GM18498 (cell line): ENCODE data around the gene P4HA2.

ENCODE experiments used
- ATAC-seq: cut with Tn5 transposase; IDR thresholded peaks from one replicate; pipeline ENCODE4 v1.9.1; 2021; ENCODE audit warnings: mild to moderate bottlenecking, moderate library complexity; ENCODE audit not compliant: unreplicated experiment

P4HA2 gene

GRCh38 chr5:132226516-132227234, 978 bp downstream of the P4HA2 start:
- no peak for ATAC-seq

GRCh38 chr5:132225165-132226032, 2.3 kb downstream of the P4HA2 start:
- no peak for ATAC-seq

- ATAC-seq: no peak
Measured at GRCh38 chr5:132224716-132225115, 2.9 kb downstream of the P4HA2 start.

GRCh38 chr5:132223861-132224260, 3.8 kb downstream of the P4HA2 start:
- no peak for ATAC-seq

GRCh38 chr5:132222649-132223038, 5.0 kb downstream of the P4HA2 start:
- peak; percentile 71 for ATAC-seq

GRCh38 chr5:132221781-132222648, 5.6 kb downstream of the P4HA2 start:
- peak; percentile 17 for ATAC-seq

GRCh38 chr5:132220491-132220890, 7.2 kb downstream of the P4HA2 start:
- no peak for ATAC-seq

GRCh38 chr5:132219981-132220380, 7.7 kb downstream of the P4HA2 start:
- ATAC-seq: no peak

GRCh38 chr5:132219289-132219970, 8.2 kb downstream of the P4HA2 start:
- no peak for ATAC-seq

GRCh38 chr5:132218321-132218720, 9.3 kb downstream of the P4HA2 start:
- ATAC-seq: no peak

- ATAC-seq: no peak
Measured at GRCh38 chr5:132215329-132215728, 12.3 kb downstream of the P4HA2 start.

- no peak for ATAC-seq
Measured at GRCh38 chr5:132214491-132214890, 13.2 kb downstream of the P4HA2 start.

GRCh38 chr5:132213666-132214065, 14.0 kb downstream of the P4HA2 start:
- ATAC-seq: no peak

GRCh38 chr5:132211787-132212186, 15.9 kb downstream of the P4HA2 start:
- ATAC-seq: no peak

GRCh38 chr5:132210944-132211343, 16.7 kb downstream of the P4HA2 start:
- ATAC-seq: no peak

GRCh38 chr5:132209901-132210545, 17.6 kb downstream of the P4HA2 start:
- ATAC-seq: no peak

- no peak for ATAC-seq
Measured at GRCh38 chr5:132209131-132209530, 18.5 kb downstream of the P4HA2 start.

- ATAC-seq: no peak
Measured at GRCh38 chr5:132207778-132208177, 19.9 kb downstream of the P4HA2 start.

GRCh38 chr5:132206782-132207181, 20.9 kb downstream of the P4HA2 start:
- ATAC-seq: no peak
